Kidney epithelial cell (primary cell): ENCODE results near the gene PTPRJ. TPM values are rescaled to one million over a fixed set of nuclear protein-coding genes. Genes with fewer than 3 reads are reported as not detected.

Source experiments
- DNase-seq: peaks from one replicate; pipeline ENCODE4 v3.0.0-alpha.2; 2010; ENCODE audit warnings: low read depth
- H3K27me3 ChIP-seq: 2 replicates; pipeline ENCODE4 v1.6.0; 2011; ENCODE audit warnings: low read length; ENCODE audit not compliant: control insufficient read depth, insufficient read depth
- H3K36me3 ChIP-seq: 2 replicates; pipeline ENCODE4 v1.5.1; 2011; ENCODE audit warnings: low read length; ENCODE audit not compliant: control insufficient read depth, insufficient read depth
- H3K4me3 ChIP-seq: 2 replicates; pipeline ENCODE4 v1.5.1; 2011; ENCODE audit warnings: low read depth, mild to moderate bottlenecking, control low read depth, low read length
- CTCF ChIP-seq: IDR thresholded peaks from 2 replicates; pipeline ENCODE4 v1.5.1; 2011; ENCODE audit warnings: mild to moderate bottlenecking, moderate library complexity, low read length, control low read depth, inconsistent platforms; ENCODE audit not compliant: insufficient read depth, poor library complexity, severe bottlenecking
- total RNA-seq: library from RNA; depleted of rRNA; stranded (reverse); fragments of >200 nt; gene quantifications from 2 replicates; pipeline ENCODE4 v1.2.3, GENCODE V29; 2015

Gene PTPRJ
- total RNA-seq, 1 donor from 2014 or later = 42.3 TPM

GRCh38 chr11:48162885-48163268 is 182.5 kb downstream of the PTPRJ start:
- Histone ChIP-seq H3K4me3 (no peak overlapping the region), H3K27me3 (no peaks in the 10 kb centered on the region), H3K36me3 (peaks cover 6% of the 10 kb centered on the region)
- no peak for DNase-seq
- TF ChIP-seq CTCF = no peak

- no peak for TF ChIP-seq CTCF
- Histone ChIP-seq H3K27me3 (no peaks in the 10 kb centered on the region), H3K36me3 (peaks cover 6% of the 10 kb centered on the region), H3K4me3 (no peak overlapping the region)
- no peak for DNase-seq
Observed at GRCh38 chr11:48163360-48164100, 183.2 kb downstream of the PTPRJ start.

- Histone ChIP-seq H3K4me3 (no peak overlapping the region), H3K36me3 (peaks cover 4% of the 10 kb centered on the region), H3K27me3 (no peaks in the 10 kb centered on the region)
- DNase-seq = no peak
- TF ChIP-seq CTCF = no peak
Observed at GRCh38 chr11:48164836-48165235, 184.5 kb downstream of the PTPRJ start.

GRCh38 chr11:48165426-48165825 is 185.1 kb downstream of the PTPRJ start:
- no peaks in the 10 kb centered on the region for H3K27me3 ChIP-seq
- TF ChIP-seq CTCF = no peak
- no peak overlapping the region for H3K4me3 ChIP-seq
- no peak for DNase-seq
- H3K36me3 ChIP-seq = peaks cover 5% of the 10 kb centered on the region

- Histone ChIP-seq H3K27me3 (no peaks in the 10 kb centered on the region), H3K4me3 (no peak overlapping the region), H3K36me3 (peaks cover 5% of the 10 kb centered on the region)
- no peak for TF ChIP-seq CTCF
- DNase-seq = no peak
Observed at GRCh38 chr11:48167380-48167779, 187.0 kb downstream of the PTPRJ start.

- no peak for DNase-seq
Observed at GRCh38 chr11:48168815-48169214, 188.5 kb downstream of the PTPRJ start.

More at GRCh38 chr11:48168815-48169214, 188.5 kb downstream of the PTPRJ start:
- TF ChIP-seq CTCF = no peak
- H3K36me3 ChIP-seq = peaks cover 4% of the 10 kb centered on the region
- no peaks in the 10 kb centered on the region for H3K27me3 ChIP-seq
- no peak overlapping the region for H3K4me3 ChIP-seq
